ENCODE data around the gene GATB.

Gene GATB

DNA sequence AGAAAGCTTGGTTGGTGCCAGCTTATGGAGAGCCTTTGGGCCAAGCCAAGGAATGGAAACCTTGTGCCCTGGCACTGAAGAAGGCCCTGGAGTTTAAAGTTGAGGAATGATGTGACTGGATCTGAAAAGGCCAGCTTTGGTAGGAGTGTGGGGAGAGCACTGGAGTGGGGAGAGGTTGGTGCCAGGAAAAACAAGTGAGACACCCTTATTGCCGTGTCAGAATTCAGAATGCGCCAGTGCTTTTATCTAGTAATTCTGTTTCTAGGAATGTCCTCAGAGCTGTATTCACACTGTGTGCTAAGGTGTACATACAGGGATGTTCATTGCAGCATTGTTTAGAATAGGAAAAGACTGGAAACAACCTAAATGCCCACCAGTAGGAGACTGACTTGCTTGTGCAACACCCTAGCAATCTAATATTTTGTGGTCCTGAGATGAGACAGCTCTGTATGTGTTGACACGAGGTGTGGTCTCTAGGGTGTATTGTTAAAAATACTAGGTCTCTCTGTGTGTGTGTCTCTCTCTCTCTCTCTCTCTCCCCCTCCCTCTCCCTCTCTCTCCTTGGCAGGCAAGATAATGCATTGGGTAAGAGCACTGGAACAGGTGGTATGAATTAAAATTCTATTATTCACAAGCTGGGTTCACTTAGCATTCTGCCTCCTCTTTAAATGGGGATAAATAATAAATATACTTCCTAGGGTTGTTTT lies 107.8 kb downstream of the GATB start:
- no peak for DNase-seq (ENCODE audit: low read depth in 2 of 2)

DNA sequence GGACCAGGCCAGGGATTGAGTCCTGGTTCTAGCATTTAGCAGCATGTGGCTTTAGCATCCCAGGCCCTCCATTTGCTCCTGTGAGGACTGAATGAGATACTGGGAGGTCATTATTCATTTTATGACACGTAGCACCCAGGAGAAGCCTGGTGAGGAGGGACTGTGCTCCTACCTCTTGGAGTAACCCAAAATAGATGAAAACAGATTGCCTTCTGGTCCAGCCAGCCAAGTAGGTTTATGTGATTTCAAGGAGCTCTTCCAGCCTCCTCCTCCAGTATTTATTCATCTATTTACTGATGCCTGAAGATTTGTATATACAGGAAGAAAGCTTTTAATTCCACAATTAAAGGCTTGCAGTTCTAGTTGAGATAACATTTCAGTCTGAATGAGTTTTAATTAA lies 109.3 kb downstream of the GATB start:
- no peak for DNase-seq (ENCODE audit: low read depth in 2 of 2)

DNA sequence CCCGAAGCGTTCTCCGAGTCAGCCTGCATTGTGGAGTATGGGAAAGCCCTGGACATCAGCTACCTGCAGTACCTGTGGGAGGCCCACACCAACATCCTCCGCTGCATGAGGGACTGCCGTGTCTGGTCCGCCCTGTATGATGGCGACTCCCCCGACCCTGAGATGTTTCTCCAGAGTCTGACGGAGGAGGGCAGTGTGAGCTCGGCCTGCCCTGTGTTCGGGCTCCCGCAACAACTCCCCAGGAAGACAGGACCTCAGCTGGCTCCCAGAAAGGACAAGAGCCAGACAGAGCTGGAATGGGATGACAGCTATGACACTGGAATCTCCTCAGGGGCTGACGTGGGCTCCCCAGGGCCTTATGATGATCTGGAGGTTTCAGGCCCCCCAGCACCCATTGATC lies 111.3 kb downstream of the GATB start:
- no peak for DNase-seq (ENCODE audit: low read depth in 2 of 2)

DNA sequence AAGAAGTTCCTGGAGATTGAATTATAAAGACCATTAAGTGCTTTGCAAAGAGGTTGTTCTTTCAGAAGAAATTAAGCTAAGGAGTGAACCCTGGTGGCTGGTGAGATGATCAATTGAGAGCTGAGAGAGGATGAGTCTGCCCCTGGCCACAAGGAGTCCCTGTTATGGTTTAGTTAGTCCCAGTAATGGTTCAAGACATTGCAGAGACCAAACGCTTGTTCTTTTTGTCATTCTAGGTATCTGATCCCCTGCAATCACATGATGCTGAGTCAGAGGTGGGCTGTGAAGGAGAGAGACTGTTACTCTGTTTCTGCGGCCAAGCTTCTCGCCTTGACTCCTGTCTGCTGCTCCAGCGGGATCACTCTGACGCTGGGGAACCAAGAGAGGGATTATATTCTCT lies 114.5 kb downstream of the GATB start:
- no peak for DNase-seq (ENCODE audit: low read depth in 2 of 2)

DNA sequence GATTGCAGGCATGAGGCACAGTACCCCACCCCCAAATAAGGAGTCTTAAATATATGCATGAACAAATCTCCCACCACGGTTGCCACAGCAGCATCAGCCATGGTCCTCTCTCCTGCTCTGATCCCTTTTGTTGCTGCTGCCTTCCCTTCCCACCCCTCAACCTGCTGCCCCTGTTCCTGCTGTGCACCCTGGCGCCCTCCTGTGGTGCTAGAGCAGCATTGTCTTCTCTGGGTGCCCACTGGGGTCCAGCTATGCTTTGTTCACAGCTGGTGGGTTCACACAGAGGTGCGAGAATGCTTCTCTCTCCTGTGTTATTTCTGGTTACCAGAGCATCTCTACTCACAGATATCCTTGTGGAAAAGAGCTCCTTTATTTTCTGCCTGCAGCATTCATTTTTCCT lies 116.2 kb downstream of the GATB start:
- peak in 1 of 2 donors; percentile 5 for DNase-seq (ENCODE audit: low read depth in 2 of 2)

DNA sequence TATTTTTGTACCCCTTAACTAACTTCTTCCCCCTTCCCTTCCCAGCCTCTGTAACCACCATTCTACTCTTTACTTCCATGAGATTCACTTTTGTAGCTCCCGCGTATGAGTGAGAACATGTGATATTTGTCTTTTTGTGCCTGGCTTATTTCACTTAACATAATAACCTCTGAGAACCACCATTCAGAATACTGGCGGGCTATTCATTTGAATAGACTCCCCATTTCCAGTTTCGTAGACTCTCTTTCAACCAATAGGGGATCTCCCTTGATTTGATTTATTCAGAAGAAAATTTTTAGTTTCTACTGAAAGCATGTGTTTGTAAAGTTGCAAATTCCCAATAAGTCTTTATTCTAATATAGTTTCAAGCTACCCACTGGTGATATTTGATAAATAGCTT lies 117.2 kb downstream of the GATB start:
- no peak for DNase-seq (ENCODE audit: low read depth in 2 of 2)

DNA sequence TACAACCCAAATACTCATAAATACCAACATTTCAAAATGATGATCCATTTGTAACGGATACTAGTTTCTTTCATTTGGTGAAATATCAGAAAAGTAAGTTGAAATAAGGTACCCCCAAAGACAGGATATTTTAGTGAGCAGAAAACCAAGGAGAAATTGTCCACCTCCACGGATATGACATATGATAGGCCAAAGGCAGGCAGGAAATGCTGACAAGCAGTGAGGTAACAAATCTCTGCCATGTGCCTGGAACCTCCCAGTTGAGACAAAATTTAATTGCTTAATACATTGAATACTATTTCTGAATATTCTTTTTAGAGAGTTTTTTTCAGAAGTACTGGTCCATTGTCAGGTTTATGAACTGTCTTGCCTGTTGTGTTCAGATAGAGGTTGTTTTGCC lies 118.8 kb downstream of the GATB start:
- no peak for DNase-seq (ENCODE audit: low read depth in 2 of 2)

DNA sequence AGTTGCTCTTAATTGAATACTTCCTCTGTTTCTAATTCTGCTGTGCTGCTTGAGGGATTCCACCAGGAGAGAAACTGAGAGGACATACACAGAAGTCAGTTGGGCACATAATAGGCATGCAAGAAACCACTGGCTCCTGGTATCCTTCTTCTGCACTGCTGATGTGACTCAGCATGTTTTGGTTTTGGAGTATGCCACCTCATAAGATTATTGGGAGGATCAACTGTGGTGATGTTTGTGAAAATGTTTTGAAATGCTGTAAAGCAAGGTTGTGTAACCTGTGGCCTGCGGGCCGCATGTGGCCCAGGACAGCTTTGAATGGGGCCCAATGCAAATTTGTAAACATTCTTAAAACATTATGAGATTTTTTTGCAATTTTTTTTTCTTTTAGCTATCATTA lies 119.6 kb downstream of the GATB start:
- DNase-seq (ENCODE audit: low read depth in 2 of 2): no peak

DNA sequence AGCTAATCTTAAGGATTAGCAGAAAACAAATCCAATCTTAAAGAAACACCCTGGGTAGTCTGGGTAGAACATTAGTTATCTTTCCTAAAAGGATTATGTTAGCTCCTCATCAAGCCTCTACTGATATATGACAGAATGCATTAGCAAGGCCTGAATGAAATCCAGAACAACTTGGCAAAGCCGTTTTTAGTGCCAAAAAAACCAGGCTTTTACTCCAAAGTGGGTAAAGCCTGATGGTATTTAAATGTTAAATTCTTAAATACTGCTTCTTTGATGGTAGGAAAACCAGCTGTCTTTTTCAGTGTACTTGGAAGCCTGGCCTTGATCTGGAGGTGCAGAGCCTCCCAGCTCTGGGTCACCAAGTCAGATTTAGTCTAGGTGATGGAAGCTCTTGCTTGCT lies 120.4 kb downstream of the GATB start:
- no peak for DNase-seq (ENCODE audit: low read depth in 2 of 2)

DNA sequence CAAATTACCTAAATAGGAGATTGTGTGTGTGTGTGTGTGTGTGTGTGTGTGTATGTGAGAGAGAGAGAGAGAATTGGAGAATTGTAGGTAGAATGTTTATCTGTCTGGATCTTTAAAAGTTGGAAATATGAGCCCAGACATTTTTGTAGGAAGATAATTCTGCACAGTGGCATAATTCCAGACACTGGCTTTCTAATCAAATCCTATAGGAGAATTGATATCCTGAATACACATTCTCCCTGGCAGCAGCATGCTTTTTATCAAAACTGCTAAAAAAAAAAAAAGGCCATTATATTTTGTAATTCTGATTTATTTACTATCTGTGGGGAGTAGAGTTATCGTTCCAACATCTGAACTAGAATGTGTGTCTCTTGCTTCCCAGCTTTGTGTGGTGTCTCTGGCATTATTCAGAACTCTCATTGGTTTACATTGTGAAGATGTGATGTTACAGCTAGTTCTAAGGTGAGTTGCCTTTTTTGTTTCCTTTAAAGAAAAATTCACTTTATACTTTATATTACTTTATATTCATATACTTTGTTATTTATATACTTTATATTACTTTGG lies 122.4 kb downstream of the GATB start:
- no peak for DNase-seq (ENCODE audit: low read depth in 2 of 2)

DNA sequence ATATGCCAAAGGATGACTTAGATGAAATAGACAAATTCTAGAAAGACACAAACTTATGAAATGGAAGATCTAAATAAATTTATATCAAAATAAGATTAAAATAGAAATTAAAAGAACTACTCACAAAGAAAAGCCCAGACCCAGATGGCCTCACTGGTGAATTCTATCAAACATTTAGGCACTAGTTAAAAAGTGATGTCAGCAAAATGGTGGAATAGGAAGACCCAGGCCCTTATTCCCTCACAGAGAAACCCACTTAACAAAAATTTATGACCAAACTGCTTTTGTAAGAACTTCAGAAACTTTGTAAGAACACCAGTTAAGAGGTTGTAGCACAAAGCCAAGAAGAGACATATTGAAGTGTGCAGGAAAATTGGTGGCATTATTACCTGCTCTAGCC lies 129.5 kb downstream of the GATB start:
- DNase-seq (ENCODE audit: low read depth in 2 of 2): no peak

DNA sequence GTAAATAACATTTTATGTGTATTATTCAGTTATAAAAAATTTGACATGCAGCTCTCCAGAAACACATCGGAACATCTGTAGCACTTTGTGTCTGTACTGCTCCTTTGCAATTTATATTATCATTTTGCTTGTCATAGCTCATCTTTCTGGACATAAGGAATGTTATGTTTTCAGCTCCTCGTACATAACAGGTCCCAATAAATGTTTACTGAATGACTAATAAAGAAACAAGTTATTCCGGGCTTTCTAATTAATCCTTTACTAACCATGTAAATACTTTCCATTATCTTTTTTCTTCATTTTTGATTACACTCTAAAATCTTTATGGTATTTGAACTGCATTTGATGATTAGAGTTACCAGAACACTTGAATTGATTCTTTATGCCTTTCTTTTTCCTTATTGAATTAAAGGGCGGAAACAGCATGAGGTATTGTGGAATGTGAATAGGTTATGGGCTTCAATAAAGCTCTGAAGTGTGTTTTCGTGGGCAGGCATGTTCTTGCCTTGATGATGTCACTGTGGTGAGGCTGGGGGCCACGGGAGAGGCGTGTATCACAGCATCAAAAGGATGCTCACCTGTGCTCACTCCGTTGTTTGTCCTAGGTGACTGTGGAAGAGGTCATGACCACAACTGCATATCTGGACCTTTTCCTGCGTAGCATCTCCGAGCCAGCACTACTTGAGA lies 131.6 kb downstream of the GATB start:
- no peak for DNase-seq (ENCODE audit: low read depth in 2 of 2)

DNA sequence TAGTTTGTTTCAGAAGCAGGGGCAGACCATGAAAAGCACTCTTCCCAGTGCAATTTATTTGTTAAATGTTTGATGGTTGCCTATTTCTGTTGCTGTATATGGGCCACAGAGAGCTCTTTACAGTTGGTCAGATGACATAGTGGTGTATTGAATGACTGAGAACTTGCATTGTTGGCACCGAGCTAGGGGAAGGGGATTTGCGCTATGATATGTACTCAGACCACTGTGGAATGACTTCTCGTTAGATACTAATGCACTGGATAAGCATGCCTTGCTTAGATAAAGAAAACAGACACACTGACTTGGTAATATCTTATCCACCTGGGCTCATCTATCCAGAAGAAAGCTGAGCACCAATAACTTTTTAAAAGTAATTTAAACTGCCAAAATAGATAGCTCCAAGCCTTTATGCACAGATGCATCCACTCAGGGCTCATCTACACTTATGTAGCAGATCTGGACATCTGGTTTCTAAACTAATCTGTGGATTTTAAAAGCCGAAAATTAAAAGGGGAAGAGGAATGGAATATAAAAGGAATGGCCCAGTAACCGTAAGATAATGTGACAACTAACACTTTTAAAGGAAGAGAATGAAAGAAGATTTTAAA lies 132.7 kb downstream of the GATB start:
- DNase-seq (ENCODE audit: low read depth in 2 of 2): no peak

DNA sequence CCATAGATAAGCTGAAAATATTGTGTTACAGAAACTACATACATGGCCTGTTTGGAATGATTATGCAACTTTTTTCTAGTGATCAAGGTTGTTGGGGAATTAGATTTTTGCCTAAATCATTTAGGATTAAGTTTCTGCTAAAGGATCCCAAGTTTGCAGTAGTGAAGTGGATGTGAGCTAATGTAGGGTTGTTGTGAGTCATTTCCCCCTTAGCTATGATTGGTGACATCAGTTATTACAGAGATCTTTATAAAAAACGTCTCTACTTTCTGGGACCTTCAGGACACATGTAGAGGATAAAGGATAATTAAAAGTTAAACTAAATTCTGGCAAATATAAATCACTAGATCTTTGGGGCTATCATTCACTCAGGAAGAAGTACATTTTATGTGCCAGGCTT lies 133.3 kb downstream of the GATB start:
- no peak for DNase-seq (ENCODE audit: low read depth in 2 of 2)

DNA sequence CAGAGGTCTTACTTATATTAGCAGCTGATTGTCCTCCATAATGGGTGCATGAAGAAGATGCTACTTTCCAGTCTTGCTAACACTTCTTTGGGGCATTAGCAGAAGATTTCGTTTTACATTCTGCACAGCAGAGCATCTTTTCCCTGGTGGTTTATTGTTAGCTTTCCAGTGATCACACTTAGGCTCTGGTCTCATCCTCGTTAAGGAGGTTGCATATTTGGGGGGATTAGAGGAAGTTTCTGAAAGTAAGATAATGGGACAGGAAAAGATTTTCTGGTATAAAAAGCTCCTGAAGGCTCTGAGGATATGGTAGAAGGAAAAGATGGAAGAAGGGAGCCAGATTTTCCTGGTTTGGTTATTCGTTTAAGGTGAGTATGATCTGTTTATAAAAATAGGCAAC lies 134.1 kb downstream of the GATB start:
- DNase-seq (ENCODE audit: low read depth in 2 of 2): no peak

DNA sequence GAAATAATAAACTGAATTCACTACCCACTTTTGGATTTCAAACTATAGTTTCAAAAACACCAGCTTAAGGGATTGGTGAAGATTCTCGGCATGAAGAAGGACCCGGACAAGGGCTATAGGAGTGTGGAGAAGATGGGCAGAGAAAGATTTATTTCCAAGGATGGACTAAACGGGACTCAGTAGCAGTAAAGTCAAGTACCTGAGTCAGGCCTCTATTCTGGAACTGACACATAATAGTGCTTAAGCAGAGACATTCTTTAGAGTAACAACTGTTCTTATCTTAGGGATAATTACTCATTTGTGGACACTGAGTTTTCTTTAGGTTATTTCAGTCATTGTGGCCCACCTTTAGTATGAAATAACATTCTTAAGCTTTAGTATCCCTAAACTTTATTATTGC lies 134.6 kb downstream of the GATB start:
- DNase-seq (ENCODE audit: low read depth in 2 of 2): no peak

DNA sequence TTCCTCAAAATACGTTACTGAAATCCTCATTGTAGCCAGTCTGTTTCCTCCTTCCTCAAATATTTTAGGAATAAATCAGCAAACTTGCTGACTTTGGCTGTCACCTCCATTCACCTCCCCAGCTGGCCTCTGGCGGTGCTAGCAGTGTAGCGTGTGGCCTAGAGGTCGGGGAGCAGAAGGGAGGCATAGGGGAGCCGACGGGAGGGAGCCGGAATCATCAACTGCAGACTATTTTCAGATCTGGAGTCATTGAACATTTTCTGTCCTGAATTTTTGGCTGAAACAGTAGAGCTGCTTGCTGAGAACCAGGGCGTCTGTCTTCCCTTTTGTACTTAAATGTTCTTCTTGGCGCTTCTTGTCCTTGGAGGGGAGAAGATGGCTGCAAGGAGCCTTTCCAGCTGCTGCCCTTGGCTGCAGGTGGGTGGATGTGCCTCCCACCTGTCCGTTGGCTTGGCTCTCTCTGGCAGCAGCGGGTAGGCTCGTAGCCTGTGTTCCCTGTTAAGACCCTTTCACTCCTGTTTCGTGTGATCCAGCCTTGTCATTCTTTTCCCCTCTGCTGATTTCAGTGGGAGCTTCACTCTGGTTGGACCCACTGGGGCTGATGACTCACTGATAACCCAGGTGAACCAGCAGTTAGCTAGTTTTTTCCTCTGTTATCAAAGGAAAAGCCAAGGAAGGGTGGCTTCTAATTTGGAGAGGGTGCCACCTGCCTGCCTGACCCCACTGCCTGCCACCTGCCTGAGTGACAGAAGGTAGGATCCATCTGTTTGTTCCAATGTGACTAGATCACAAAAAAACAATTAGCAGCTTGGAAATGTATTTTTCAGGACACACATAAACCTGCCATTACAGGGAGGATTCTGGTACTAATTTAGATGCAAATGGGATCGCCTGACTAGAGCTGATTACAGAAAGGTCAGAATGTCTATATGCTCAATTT lies 135.9 kb downstream of the GATB start:
- DNase-seq (ENCODE audit: low read depth in 2 of 2): no peak

Measured in stimulated activated CD8-positive, alpha-beta memory T cell treated with anti-CD3 and anti-CD28 coated beads, Interleukin-2, amount 100 ng/mL, for 48 hours (primary cell).